ENCODE results near the gene NOS1.
A peak's percentile ranks its signal among the peaks of the same experiment; 100 is the strongest.
"Not testable (repeated sequence)": the region's sequence is repeated elsewhere in the genome, so short reads cannot be mapped to it uniquely, and the experiment has no call there.

The NOS1 gene

DNA sequence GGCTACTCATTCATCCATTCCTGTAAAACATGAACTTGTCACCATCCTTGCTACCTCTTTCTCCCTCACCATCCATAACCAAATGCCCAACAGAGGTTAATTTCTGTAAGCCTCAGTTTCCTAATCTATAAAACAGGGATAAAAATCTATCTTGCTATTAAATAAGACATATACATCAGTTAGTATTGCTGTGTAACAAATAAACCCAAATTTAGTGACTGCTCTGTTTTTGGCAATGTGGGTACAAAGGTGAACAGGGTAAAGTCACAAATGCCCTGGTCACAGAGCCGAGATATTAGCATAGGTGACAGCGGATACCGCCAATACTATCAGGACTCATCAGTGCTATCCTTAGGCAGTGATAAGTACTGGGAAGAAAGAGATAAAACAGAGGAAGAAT is 167.5 kb downstream of the NOS1 start:
- no peak overlapping the region for H3K4me3 ChIP-seq (ENCODE audit: low read length)
- no peak for DNase-seq (ENCODE audit: low read depth, low spot score)

DNA sequence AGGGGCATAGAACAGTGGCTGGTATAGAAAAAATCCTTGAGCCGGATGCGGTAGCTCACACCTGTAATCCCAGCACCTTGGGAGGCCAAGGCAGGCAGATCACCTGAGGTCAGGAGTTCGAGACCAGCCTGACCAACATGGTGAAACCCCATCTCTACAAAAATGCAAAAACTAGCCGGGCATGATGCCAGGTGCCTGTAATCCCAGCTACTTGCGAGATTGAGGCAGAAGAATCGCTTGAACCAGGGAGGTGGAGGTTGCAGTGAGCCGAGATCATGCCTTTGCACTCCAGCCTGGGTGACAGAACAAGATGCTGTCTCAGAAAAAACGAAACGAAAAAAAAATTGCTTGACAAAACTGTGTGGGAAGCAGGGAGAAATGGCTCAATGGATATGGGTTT is 168.8 kb downstream of the NOS1 start:
- not testable (repeated sequence) for DNase-seq (ENCODE audit: low read depth, low spot score); H3K4me3 ChIP-seq (ENCODE audit: low read length)

DNA sequence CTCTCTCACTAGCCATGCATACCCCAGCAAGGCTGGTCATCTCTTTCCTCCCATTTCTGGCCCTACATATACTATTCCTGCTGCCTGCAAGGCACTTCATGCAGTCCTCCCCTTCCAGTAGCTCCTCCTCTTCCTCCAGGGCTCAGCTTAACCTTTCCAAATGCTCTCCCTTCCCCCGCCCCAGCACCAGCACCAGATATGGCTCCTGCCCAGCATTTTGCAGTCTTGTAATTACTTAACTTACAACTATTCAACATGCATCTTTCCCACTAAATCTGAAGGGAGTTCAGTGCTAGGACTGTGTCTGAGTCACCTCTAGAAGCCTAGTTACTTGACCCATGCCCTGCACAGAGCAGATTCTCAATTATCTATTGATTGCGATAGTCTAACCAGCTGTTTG is 169.4 kb downstream of the NOS1 start:
- DNase-seq (ENCODE audit: low read depth, low spot score), result no peak
- H3K4me3 ChIP-seq (ENCODE audit: low read length), result no peak overlapping the region

DNA sequence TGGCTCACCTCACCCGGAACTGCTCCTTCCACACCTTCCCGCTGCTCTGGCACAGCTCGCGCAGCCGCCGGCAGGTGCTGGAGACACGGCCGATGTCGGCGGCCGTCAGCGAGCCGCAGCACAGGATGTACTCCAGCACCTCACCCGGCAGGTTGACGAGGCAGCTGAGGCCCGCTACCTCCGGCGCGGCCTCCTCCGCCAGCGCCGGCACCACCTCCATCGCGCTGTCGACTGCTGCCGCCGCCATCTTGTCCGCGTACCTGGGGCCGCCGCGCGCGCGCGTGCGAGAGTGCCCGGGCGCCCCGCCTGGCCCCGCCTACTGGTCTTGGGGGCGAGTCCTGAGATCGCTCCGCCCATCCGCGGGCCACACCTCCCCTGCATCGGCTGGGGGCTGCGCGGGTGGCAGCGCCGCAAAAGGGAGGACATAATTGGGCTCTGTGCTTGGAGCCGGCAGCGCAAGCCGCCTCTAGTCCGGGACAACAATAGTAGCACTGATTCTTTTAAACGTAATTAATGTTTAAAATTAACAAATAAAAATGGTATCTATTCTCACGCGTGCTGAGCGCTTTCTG is 171.1 kb downstream of the NOS1 start, which contains the start of gene FBXO21:
TSS of gene FBXO21 (minus strand) at position 261 of the 572 bp plus-strand sequence. CDS start at position 247, 14 bp downstream.
- H3K4me3 ChIP-seq (ENCODE audit: low read length), result peak within 1 kb of the TSS; percentile 87
- DNase-seq (ENCODE audit: low read depth, low spot score), result peak; percentile 75

DNA sequence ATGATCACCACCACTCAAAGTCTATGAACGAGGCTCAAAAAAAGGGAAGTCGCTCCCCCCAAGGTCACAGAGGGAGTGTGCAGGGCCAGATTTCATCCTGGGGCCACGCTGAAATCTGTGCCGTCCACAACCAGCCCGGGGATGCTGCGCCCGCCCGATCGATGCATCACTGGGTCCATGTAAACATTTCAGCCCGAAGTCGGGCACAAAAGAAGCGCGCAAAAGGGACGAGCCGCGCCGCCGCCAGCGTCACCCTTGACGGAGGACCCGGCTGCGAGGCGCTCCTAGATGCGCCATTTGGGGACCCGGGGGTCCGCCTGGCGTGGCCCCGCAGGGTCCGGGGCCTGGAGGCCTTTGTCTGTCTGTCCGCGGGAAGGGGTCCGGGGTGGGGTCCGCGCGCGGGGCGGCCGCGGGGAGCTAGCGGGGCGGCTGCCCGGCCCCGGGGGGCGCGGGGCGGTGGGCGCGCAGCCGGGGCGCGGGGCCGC is 171.7 kb downstream of the NOS1 start:
- DNase-seq (ENCODE audit: low read depth, low spot score), result no peak
- peak overlapping the region; percentile 87 for H3K4me3 ChIP-seq (ENCODE audit: low read length)

DNA sequence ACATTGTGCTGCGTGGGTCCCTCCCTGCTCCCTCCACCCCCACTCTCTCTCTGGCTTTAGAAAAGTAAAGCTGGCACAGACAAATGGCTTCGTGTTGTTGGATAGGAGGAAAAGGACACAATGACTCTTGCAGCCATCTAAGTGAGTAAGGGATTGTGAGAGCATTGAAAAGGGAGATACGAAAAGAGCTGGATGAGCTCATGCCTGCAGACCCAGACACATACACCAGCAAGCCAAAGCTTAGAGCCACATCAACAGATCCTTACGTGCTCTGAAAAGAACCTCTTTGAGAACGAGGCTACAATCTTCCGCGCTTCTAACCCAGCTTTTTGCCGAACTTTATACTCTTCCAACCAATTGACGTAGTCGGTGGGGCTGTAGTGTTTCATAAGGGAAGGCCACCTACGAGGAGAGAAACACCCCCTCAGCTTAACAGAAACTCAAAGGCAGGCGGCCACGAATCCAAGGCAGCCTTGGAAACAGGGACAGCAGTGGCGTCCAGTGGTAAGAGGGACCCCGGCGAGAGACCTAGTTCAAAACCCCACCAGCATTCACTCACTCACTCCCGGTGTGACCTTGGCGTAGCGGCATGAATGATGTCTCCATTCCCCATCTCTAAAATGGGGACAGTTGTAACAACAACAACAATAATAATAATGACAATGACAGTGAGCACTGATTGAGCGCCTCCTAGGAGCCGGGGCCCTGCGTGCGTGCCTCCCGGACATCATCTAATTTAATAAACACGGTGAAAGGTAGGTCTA is 172.3 kb downstream of the NOS1 start:
- H3K4me3 ChIP-seq (ENCODE audit: low read length), result peak overlapping the region; percentile 87
- no peak for DNase-seq (ENCODE audit: low read depth, low spot score)

DNA sequence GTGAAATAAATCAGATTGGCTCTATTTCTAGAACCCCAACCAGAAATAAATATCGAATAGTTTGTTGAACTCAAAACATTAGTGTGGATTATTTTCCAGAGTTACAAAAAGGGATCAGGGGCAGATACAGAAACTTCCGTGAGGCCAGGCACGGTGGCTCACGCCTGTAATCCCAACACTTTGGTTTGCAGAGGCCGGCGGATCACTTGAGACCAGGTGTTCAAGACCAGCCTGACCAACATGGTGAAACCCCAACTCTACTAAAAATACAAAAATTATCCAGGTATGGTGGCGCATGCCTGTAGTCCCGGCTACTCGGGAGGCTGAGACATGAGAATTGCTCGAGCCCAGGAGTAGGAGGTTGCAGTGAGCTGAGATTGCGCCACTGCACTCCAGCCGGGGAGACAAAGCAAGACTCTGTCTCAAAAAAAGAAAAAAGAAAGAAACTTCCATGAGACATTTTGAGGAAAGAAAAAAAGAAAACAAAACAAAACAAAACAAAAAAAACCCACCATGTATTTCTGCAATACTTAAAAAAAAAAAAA is 173.2 kb downstream of the NOS1 start:
- H3K4me3 ChIP-seq (ENCODE audit: low read length), result no peak overlapping the region
- no peak for DNase-seq (ENCODE audit: low read depth, low spot score)

DNA sequence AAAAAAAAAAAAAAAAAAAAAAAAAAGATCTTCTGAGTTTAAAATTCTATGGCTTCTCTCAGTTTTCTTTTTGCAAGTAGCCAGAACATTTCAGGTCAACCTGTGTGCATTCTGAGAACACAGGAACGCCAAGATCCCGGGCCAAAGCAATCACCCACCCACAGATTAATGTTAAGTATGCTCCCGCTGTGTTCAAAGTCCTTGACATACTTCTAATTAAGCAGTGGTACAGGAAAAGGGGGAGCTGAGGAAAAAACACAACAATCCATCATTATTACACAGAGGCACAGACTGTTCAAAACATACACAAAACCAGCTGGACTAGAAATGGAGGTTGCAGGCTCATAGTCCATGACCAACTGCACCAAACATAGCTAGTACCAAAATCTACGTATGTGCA is 174.0 kb downstream of the NOS1 start:
- DNase-seq (ENCODE audit: low read depth, low spot score), result no peak

DNA sequence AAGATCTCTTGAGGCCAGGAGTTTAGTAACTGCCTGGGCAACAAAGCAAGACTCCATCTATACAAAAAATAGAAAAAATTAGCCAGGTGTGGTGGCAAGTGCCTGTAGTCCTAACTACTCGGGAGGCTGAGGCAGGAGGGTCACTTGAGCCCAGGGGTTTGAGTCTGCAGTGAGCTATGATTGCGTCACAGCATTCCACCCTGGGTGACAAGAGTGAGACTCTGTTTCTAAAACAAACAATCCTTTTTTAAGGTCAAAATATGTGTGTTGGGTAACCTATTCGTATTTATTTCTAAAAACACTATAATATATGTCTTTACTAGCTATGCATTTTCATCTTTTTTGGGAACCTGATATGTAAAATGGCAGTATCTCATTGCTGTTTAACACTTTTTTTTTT is 178.6 kb downstream of the NOS1 start:
- no peak overlapping the region for H3K4me3 ChIP-seq (ENCODE audit: low read length)
- DNase-seq (ENCODE audit: low read depth, low spot score), result no peak

More for the DNA sequence above, 174.0 kb downstream of the NOS1 start:
- H3K4me3 ChIP-seq (ENCODE audit: low read length), result no peak overlapping the region

DNA sequence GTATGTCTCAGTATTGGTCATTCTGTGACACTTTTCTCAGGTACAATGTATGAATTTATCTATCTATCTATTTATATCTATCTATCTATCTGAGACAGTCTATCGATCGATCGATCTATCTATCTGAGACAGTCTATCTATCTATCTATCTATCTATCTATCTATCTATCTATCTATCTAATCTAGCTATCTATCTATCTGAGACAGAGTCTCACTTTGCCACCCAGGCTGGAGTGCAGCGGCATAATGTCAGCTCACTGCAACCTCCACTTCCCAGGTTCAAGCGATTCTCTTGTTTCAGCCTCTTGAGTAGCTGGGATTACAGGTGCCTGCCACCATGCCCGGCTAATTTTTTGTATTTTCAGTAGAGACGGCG is 180.0 kb downstream of the NOS1 start:
- not testable (repeated sequence) for H3K4me3 ChIP-seq (ENCODE audit: low read length); DNase-seq (ENCODE audit: low read depth, low spot score)

DNA sequence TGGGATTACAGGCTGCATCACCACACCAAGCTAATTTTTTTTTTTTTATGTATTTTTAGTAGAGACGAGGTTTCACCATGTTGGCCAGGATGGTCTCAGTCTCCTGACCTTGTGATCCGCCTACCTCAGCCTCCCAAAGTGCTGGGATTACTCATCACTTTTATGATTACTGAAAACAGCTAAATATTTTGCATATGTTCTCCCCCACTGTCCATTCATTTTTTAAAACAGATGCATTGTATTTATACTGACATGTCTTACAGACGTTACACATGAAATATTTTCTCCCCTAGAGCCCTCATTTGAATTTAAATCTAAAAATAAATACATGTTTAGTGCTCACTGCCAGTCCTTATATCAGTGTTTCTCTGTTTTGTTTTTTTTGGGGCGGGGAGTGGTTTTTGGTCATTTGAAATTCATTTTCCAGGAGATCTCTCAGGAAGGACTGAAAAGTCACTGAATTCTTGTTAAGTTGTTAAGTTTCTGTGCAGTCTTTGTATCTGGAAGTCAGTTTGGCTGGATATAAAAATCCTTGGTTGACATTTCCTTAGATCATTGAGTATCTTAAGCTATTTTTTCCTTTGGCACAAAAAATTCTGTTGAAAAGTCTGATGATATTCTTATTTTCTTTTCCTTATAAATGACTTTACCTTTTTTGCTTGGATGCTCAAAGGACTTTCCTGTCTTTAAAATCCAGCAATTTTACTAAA is 180.5 kb downstream of the NOS1 start:
- DNase-seq (ENCODE audit: low read depth, low spot score), result no peak
- no peak overlapping the region for H3K4me3 ChIP-seq (ENCODE audit: low read length)

DNA sequence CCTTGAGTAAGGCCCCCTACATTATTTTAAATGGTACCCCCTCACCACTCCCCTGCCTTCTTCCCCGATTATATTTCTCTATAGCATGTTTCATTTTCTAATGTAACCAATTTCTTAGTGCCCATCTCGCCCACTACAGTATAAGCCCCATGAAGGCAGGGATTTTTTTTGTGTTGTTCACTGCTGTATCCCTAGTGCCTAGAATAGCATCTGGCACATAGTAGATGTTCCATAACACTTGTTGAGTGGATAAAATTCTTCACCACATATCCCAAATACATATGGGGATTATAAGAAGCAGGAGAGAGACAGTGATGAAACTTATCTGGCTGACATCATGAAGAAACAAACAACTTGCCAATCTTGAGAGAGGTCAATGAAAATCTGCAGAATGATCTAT is 182.7 kb downstream of the NOS1 start:
- H3K4me3 ChIP-seq (ENCODE audit: low read length), result no peak overlapping the region
- no peak for DNase-seq (ENCODE audit: low read depth, low spot score)

DNA sequence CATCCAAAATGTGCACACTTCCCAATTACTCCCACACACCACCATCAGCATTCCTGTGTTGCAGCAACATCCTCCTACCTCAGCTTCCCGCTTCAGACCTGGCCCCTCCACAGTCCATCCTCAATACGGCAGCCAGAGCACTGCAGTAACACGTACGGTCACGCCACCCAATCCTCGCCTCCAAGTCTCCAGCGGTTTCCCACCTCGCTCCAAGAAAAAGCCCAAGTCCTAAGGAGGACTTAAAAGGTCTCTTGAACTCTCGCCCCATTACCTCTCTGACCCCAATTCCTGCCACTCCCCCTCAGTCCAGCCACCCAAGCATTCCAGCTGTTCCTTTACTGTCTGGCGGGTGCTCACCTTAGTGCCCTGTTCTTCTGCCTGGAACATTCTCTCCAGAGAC is 183.1 kb downstream of the NOS1 start:
- no peak for DNase-seq (ENCODE audit: low read depth, low spot score)
- H3K4me3 ChIP-seq (ENCODE audit: low read length), result no peak overlapping the region

DNA sequence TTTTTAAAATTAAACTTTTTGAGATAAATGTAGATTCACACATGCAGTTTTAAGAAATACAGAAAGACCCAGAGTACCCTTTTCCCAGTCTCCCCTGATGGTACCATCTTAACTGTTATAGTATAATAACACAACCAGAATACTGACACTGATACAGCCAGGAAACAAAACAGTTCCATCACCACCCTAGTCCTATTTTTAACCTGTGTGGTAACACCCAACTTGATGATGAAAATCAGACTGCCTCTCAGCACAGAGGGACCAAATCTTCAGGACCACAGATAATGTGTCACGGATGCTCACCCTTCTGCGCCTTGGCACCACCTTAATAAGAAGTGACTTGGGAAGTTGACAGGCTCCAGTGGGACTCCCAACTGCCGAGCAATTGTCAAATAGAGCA is 189.3 kb downstream of the NOS1 start:
- H3K4me3 ChIP-seq (ENCODE audit: low read length), result no peak overlapping the region
- no peak for DNase-seq (ENCODE audit: low read depth, low spot score)

DNA sequence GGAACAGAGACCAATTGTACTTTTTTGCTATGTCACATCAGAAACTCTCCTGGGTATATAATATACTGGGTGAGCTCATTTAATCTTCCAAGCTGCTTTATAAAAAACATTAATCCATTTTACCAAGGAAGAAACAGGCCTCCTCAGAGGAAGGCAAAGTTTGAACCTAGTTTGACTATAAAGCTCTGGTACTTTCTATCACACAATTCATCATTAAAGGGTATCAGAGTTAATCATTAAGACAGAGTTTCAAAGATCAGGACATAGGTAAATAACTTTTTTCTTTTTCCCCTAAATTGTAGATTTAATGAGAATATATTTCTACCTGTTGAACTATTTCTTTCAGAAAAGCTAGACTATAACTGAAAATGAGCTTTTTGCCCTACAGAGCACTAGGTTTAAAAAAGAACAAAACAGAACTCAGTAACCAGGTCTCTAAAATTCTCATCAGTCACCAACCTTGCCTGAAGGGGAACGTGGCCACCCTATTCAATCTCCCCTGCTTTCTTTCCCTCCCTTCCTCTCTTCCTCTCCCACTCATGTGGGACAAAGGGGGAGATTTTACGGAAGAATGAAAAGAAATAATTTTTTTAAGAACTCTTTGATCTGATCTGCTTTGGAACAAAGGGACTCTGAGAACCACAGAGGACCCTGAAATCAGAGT is 189.8 kb downstream of the NOS1 start:
- no peak overlapping the region for H3K4me3 ChIP-seq (ENCODE audit: low read length)
- DNase-seq (ENCODE audit: low read depth, low spot score), result no peak

DNA sequence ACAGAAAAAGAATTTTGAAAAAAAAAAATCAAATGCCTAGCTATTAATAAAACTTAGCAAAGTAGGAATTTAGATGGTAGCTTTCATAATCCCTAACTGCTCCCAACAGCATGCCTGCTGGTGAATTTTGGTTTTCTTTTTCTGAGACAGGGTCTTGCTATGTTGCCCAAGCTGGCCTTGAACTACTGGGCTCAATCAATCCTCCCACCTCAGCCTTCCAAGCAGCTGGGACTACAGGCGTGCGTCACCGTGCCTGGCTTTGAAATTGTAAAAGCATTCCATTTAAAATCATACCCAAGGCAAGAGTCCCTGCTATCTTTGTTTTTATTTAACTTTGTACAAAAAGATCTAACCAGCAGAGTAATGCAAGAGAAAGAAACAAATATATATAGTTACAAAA is 191.9 kb downstream of the NOS1 start:
- no peak for DNase-seq (ENCODE audit: low read depth, low spot score)
- no peak overlapping the region for H3K4me3 ChIP-seq (ENCODE audit: low read length)

DNA sequence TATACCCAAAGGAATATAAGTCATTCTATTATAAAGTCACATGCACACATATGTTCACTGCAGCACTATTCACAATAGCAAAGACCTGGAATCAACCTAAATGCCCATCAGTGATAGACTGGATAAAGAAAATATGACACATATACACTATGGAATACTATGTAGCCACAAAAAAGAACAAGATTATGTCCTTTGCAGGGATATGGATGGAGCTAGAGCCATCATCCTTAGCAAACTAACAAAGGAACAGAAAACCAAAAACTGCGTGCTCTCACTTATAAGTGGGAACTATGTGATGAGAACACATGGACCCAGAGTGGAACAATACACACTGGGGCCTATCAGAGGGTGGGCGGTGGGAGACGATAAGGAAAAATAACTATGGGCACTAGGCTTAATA is 192.4 kb downstream of the NOS1 start:
- no peak overlapping the region for H3K4me3 ChIP-seq (ENCODE audit: low read length)
- DNase-seq (ENCODE audit: low read depth, low spot score), result no peak

DNA sequence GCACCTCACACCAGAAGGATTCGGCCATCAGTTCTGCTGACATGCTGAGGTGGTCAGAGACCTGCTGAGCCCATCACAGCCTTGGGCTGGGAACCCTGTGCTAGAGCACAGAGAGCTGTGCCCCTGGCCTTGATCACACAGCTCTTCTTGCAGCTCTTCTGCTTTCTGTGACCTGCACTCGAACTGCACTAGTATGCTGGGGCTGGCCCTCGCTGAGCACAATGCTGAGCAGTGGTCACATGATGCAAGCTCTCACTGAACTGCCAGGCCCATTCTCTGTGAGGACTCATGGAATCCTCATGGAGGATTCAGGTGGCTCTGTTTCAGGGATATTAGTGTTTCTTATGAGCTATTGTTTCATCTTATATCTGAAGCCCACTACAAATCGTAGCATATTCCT is 193.7 kb downstream of the NOS1 start:
- H3K4me3 ChIP-seq (ENCODE audit: low read length), result no peak overlapping the region

DNA sequence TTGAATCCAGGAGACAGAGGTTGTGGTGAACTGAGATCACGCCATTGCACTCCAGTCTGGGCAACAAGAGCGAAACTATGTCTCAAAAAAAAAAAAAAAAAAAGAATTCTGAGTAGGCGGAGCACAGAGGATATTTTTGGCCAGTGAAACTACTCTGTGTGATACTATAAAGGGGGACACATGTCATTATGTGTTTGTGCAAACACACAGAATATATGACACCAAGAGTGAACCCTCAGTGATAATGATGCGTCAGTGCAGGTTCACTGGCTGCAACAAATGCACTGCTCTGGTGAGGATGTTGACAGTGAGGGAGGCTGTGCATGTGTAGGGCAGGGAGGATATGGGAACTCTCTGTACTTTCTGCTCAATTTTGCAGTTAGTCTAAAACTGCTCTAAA is 195.3 kb downstream of the NOS1 start:
- no peak overlapping the region for H3K4me3 ChIP-seq (ENCODE audit: low read length)
- no peak for DNase-seq (ENCODE audit: low read depth, low spot score)

More for the DNA sequence above, 193.7 kb downstream of the NOS1 start:
- DNase-seq (ENCODE audit: low read depth, low spot score), result no peak

Measured in Jurkat, Clone E6-1 (cell line).